ENCODE results near the gene MAGI1.
"Not testable (repeated sequence)": the region's sequence is repeated elsewhere in the genome, so short reads cannot be mapped to it uniquely, and the experiment has no call there.

MAGI1 gene

GRCh38 chr3:65615329-65615728, 423.4 kb downstream of the MAGI1 start:
- Mint-ChIP-seq H3K27ac (no peak overlapping the region), H3K27me3 (no peaks in the 10 kb centered on the region), H3K9me3 (no peaks in the 10 kb centered on the region), H3K4me1 (ENCODE audit: low read depth) (no peaks in the 10 kb centered on the region), H3K4me3 (no peak overlapping the region), H3K36me3 (ENCODE audit: low read depth) (no peaks in the 10 kb centered on the region)
- intact Hi-C loops (cut with micrococcal nuclease): no loop called here

GRCh38 chr3:65614585-65614984, 424.1 kb downstream of the MAGI1 start:
- no peak overlapping the region for H3K27ac Mint-ChIP-seq
- no peak overlapping the region for H3K4me3 Mint-ChIP-seq
- no peaks in the 10 kb centered on the region for H3K9me3 Mint-ChIP-seq
- no peaks in the 10 kb centered on the region for H3K4me1 Mint-ChIP-seq (ENCODE audit: low read depth)
- intact Hi-C loops (cut with micrococcal nuclease): no loop called here
- no peaks in the 10 kb centered on the region for H3K36me3 Mint-ChIP-seq (ENCODE audit: low read depth)
- no peaks in the 10 kb centered on the region for H3K27me3 Mint-ChIP-seq

GRCh38 chr3:65607965-65608460, 430.7 kb downstream of the MAGI1 start:
- H3K4me3 Mint-ChIP-seq; intact Hi-C loops (cut with micrococcal nuclease); H3K4me1 Mint-ChIP-seq (ENCODE audit: low read depth); H3K36me3 Mint-ChIP-seq (ENCODE audit: low read depth); H3K9me3 Mint-ChIP-seq; H3K27ac Mint-ChIP-seq; H3K27me3 Mint-ChIP-seq: not testable (repeated sequence)

- no peaks in the 10 kb centered on the region for H3K36me3 Mint-ChIP-seq (ENCODE audit: low read depth)
- H3K27me3 Mint-ChIP-seq: no peaks in the 10 kb centered on the region
Measured at GRCh38 chr3:65607101-65607500, 431.6 kb downstream of the MAGI1 start.

GRCh38 chr3:65605876-65606432, 432.8 kb downstream of the MAGI1 start:
- no peaks in the 10 kb centered on the region for H3K27me3 Mint-ChIP-seq
- H3K4me3 Mint-ChIP-seq: no peak overlapping the region
- H3K4me1 Mint-ChIP-seq (ENCODE audit: low read depth): no peaks in the 10 kb centered on the region
- H3K36me3 Mint-ChIP-seq (ENCODE audit: low read depth): no peaks in the 10 kb centered on the region
- no peaks in the 10 kb centered on the region for H3K9me3 Mint-ChIP-seq
- H3K27ac Mint-ChIP-seq: no peak overlapping the region
- intact Hi-C loops (cut with micrococcal nuclease): no loop called here

More at GRCh38 chr3:65607101-65607500, 431.6 kb downstream of the MAGI1 start:
- no peak overlapping the region for H3K4me3 Mint-ChIP-seq
- no peak overlapping the region for H3K27ac Mint-ChIP-seq
- intact Hi-C loops (cut with micrococcal nuclease): no loop called here
- H3K4me1 Mint-ChIP-seq (ENCODE audit: low read depth): no peaks in the 10 kb centered on the region
- H3K9me3 Mint-ChIP-seq: no peaks in the 10 kb centered on the region

- Mint-ChIP-seq H3K9me3 (no peaks in the 10 kb centered on the region), H3K4me1 (ENCODE audit: low read depth) (no peaks in the 10 kb centered on the region), H3K36me3 (ENCODE audit: low read depth) (no peaks in the 10 kb centered on the region), H3K4me3 (no peak overlapping the region), H3K27ac (no peak overlapping the region), H3K27me3 (no peaks in the 10 kb centered on the region)
- intact Hi-C loops (cut with micrococcal nuclease): no loop called here
Measured at GRCh38 chr3:65604863-65605526, 433.7 kb downstream of the MAGI1 start.

- Mint-ChIP-seq H3K27me3 (peaks cover 3% of the 10 kb centered on the region), H3K4me1 (ENCODE audit: low read depth) (no peaks in the 10 kb centered on the region), H3K9me3 (no peaks in the 10 kb centered on the region), H3K36me3 (ENCODE audit: low read depth) (no peaks in the 10 kb centered on the region), H3K27ac (no peak overlapping the region), H3K4me3 (no peak overlapping the region)
- intact Hi-C loops (cut with micrococcal nuclease): no loop called here
Measured at GRCh38 chr3:65603631-65604030, 435.1 kb downstream of the MAGI1 start.

GRCh38 chr3:65600888-65601287, 437.8 kb downstream of the MAGI1 start:
- H3K4me1 Mint-ChIP-seq (ENCODE audit: low read depth): no peaks in the 10 kb centered on the region
- H3K4me3 Mint-ChIP-seq: no peak overlapping the region
- peaks cover 22% of the 10 kb centered on the region for H3K27me3 Mint-ChIP-seq
- H3K27ac Mint-ChIP-seq: no peak overlapping the region
- no peaks in the 10 kb centered on the region for H3K36me3 Mint-ChIP-seq (ENCODE audit: low read depth)
- H3K9me3 Mint-ChIP-seq: no peaks in the 10 kb centered on the region
- intact Hi-C loops (cut with micrococcal nuclease): no loop called here

- no peaks in the 10 kb centered on the region for H3K9me3 Mint-ChIP-seq
- H3K36me3 Mint-ChIP-seq (ENCODE audit: low read depth): no peaks in the 10 kb centered on the region
- peaks cover 25% of the 10 kb centered on the region for H3K27me3 Mint-ChIP-seq
- intact Hi-C loops (cut with micrococcal nuclease): no loop called here
- H3K27ac Mint-ChIP-seq: no peak overlapping the region
- no peak overlapping the region for H3K4me3 Mint-ChIP-seq
- no peaks in the 10 kb centered on the region for H3K4me1 Mint-ChIP-seq (ENCODE audit: low read depth)
Measured at GRCh38 chr3:65597952-65598413, 440.7 kb downstream of the MAGI1 start.

- Mint-ChIP-seq H3K4me3 (no peak overlapping the region), H3K27ac (no peak overlapping the region)
Measured at GRCh38 chr3:65597226-65597951, 441.3 kb downstream of the MAGI1 start.

GRCh38 chr3:65596571-65597225, 442.0 kb downstream of the MAGI1 start:
- Mint-ChIP-seq H3K9me3 (no peaks in the 10 kb centered on the region), H3K36me3 (ENCODE audit: low read depth) (no peaks in the 10 kb centered on the region), H3K4me1 (ENCODE audit: low read depth) (no peaks in the 10 kb centered on the region), H3K27ac (no peak overlapping the region), H3K4me3 (no peak overlapping the region), H3K27me3 (peaks cover 25% of the 10 kb centered on the region)
- intact Hi-C loops (cut with micrococcal nuclease): no loop called here

More at GRCh38 chr3:65597226-65597951, 441.3 kb downstream of the MAGI1 start:
- no peaks in the 10 kb centered on the region for H3K9me3 Mint-ChIP-seq
- peaks cover 25% of the 10 kb centered on the region for H3K27me3 Mint-ChIP-seq
- H3K4me1 Mint-ChIP-seq (ENCODE audit: low read depth): no peaks in the 10 kb centered on the region
- intact Hi-C loops (cut with micrococcal nuclease): no loop called here
- no peaks in the 10 kb centered on the region for H3K36me3 Mint-ChIP-seq (ENCODE audit: low read depth)

- Mint-ChIP-seq H3K27ac (no peak overlapping the region), H3K4me1 (ENCODE audit: low read depth) (no peaks in the 10 kb centered on the region), H3K4me3 (no peak overlapping the region), H3K9me3 (no peaks in the 10 kb centered on the region), H3K36me3 (ENCODE audit: low read depth) (no peaks in the 10 kb centered on the region), H3K27me3 (peaks cover 25% of the 10 kb centered on the region)
- intact Hi-C loops (cut with micrococcal nuclease): no loop called here
Measured at GRCh38 chr3:65596029-65596300, 442.8 kb downstream of the MAGI1 start.

- H3K27me3 Mint-ChIP-seq: peaks cover 25% of the 10 kb centered on the region
- H3K36me3 Mint-ChIP-seq (ENCODE audit: low read depth): no peaks in the 10 kb centered on the region
- H3K27ac Mint-ChIP-seq: no peak overlapping the region
- H3K9me3 Mint-ChIP-seq: no peaks in the 10 kb centered on the region
- intact Hi-C loops (cut with micrococcal nuclease): no loop called here
- no peaks in the 10 kb centered on the region for H3K4me1 Mint-ChIP-seq (ENCODE audit: low read depth)
- H3K4me3 Mint-ChIP-seq: no peak overlapping the region
Measured at GRCh38 chr3:65595222-65596028, 443.3 kb downstream of the MAGI1 start.
